ENCODE data around the gene NFAT5.
"Not testable (repeated sequence)": the region's sequence is repeated elsewhere in the genome, so short reads cannot be mapped to it uniquely, and the experiment has no call there.

Gene NFAT5

GRCh38 chr16:69553332-69553731 lies 12.4 kb upstream of the NFAT5 start:
- DNase-seq = no peak

- no peak for DNase-seq
Observed at GRCh38 chr16:69554495-69554894, 11.3 kb upstream of the NFAT5 start.

- DNase-seq = no peak
Observed at GRCh38 chr16:69555437-69555836, 10.3 kb upstream of the NFAT5 start.

- no peak for DNase-seq
Observed at GRCh38 chr16:69555867-69556266, 9.9 kb upstream of the NFAT5 start.

- no peak for DNase-seq
Observed at GRCh38 chr16:69559164-69559563, 6.6 kb upstream of the NFAT5 start.

GRCh38 chr16:69561367-69561766 lies 4.4 kb upstream of the NFAT5 start:
- DNase-seq = not testable (repeated sequence)

- no peak for DNase-seq
Observed at GRCh38 chr16:69561901-69562300, 3.9 kb upstream of the NFAT5 start.

GRCh38 chr16:69562813-69563212 lies 3.0 kb upstream of the NFAT5 start:
- no peak for DNase-seq

GRCh38 chr16:69563605-69564580 lies 1.9 kb upstream of the NFAT5 start:
- peak; percentile 39 for DNase-seq

- DNase-seq = no peak
Observed at GRCh38 chr16:69564845-69565670, 708 bp upstream of the NFAT5 start.

GRCh38 chr16:69566240-69566980 lies 644 bp downstream of the NFAT5 start:
- peak; percentile 65 for DNase-seq

GRCh38 chr16:69566981-69567680 lies 1.4 kb downstream of the NFAT5 start:
- no peak for DNase-seq

- no peak for DNase-seq
Observed at GRCh38 chr16:69568676-69569075, 2.9 kb downstream of the NFAT5 start.

GRCh38 chr16:69578771-69579170 lies 13.0 kb downstream of the NFAT5 start:
- not testable (repeated sequence) for DNase-seq

- no peak for DNase-seq
Observed at GRCh38 chr16:69579783-69580481, 14.2 kb downstream of the NFAT5 start.

GRCh38 chr16:69581297-69581696 lies 15.5 kb downstream of the NFAT5 start:
- no peak for DNase-seq

- DNase-seq = not testable (repeated sequence)
Observed at GRCh38 chr16:69584493-69584892, 18.7 kb downstream of the NFAT5 start.

GRCh38 chr16:69589434-69590269 lies 23.9 kb downstream of the NFAT5 start:
- DNase-seq = no peak

- no peak for DNase-seq
Observed at GRCh38 chr16:69590590-69590989, 24.8 kb downstream of the NFAT5 start.

- DNase-seq = no peak
Observed at GRCh38 chr16:69593751-69594255, 28.0 kb downstream of the NFAT5 start.
